WTC11 (cell line): ENCODE measurements around the gene SCGB1D4.

ENCODE experiments used
- ZNF219 ChIP-seq: sonication (generic); formaldehyde crosslinking; IDR thresholded peaks from 2 replicates; pipeline ENCODE4 v1.8.0; 2023; ENCODE audit warnings: missing genetic modification reagents, mild to moderate bottlenecking, borderline replicate concordance
- TF ChIP-seq, protein P1 (sequence below): fragments of 200-600 bp; IDR thresholded peaks from 2 replicates; pipeline ENCODE4 v1.8.0; 2022; ENCODE audit warnings: antibody characterized with exemption
- TF ChIP-seq, protein P2 (sequence below): sonication (generic); formaldehyde crosslinking; IDR thresholded peaks from 2 replicates; pipeline ENCODE4 v1.8.1; 2022; ENCODE audit warnings: low read depth, missing genetic modification reagents, borderline replicate concordance

DNA sequence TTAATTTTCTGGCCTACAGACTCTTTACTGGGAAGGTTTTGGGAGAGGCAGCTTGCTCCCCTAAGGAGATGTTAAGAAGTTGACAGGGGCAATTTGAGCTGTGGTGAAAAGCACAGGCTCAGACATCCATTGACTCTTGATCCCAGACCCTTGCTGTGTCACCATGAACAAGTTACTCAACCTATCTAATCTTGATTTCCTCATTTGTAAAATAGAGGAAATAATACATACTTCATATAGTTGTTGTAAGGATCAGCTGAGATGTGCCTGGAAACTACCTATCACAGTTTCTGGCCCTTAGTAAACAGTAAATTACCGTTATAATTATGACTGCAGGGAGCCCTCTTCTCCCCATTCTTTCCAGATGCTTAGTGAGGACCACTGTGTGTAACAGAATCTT is 16.6 kb upstream of the SCGB1D4 start:
- TF ChIP-seq, protein P1, sequence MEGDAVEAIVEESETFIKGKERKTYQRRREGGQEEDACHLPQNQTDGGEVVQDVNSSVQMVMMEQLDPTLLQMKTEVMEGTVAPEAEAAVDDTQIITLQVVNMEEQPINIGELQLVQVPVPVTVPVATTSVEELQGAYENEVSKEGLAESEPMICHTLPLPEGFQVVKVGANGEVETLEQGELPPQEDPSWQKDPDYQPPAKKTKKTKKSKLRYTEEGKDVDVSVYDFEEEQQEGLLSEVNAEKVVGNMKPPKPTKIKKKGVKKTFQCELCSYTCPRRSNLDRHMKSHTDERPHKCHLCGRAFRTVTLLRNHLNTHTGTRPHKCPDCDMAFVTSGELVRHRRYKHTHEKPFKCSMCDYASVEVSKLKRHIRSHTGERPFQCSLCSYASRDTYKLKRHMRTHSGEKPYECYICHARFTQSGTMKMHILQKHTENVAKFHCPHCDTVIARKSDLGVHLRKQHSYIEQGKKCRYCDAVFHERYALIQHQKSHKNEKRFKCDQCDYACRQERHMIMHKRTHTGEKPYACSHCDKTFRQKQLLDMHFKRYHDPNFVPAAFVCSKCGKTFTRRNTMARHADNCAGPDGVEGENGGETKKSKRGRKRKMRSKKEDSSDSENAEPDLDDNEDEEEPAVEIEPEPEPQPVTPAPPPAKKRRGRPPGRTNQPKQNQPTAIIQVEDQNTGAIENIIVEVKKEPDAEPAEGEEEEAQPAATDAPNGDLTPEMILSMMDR: no peak
- TF ChIP-seq, protein P2, sequence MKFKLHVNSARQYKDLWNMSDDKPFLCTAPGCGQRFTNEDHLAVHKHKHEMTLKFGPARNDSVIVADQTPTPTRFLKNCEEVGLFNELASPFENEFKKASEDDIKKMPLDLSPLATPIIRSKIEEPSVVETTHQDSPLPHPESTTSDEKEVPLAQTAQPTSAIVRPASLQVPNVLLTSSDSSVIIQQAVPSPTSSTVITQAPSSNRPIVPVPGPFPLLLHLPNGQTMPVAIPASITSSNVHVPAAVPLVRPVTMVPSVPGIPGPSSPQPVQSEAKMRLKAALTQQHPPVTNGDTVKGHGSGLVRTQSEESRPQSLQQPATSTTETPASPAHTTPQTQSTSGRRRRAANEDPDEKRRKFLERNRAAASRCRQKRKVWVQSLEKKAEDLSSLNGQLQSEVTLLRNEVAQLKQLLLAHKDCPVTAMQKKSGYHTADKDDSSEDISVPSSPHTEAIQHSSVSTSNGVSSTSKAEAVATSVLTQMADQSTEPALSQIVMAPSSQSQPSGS (CRISPR knock-in tag): no peak
- TF ChIP-seq ZNF219 (CRISPR knock-in tag): no peak
